GM19468 (cell line): Measurements from ENCODE around the gene TRIM43B.
"Not testable (repeated sequence)": the region's sequence is repeated elsewhere in the genome, so short reads cannot be mapped to it uniquely, and the experiment has no call there.

Source experiments
- ATAC-seq: cut with Tn5 transposase; IDR thresholded peaks from one replicate; pipeline ENCODE4 v1.9.1; 2021; ENCODE audit warnings: mild to moderate bottlenecking, moderate library complexity, moderate number of reproducible peaks; ENCODE audit not compliant: unreplicated experiment; ENCODE audit errors: extremely low read depth

Gene TRIM43B

GRCh38 chr2:95484654-95485053 is at the start of gene TRIM43B:
Gene TRIM43B (minus strand): TSS chr2:95484754. CDS start chr2:95482714, 2,040 bp downstream.
- ATAC-seq = not testable (repeated sequence)

- ATAC-seq = no peak
Observed at GRCh38 chr2:95531254-95531771, 46.8 kb upstream of the TRIM43B start.

- no peak for ATAC-seq
Observed at GRCh38 chr2:95530734-95531133, 46.2 kb upstream of the TRIM43B start.

GRCh38 chr2:95526360-95527341 is 42.1 kb upstream of the TRIM43B start:
- ATAC-seq = peak; percentile 60

GRCh38 chr2:95525294-95526035 is 40.9 kb upstream of the TRIM43B start:
- ATAC-seq = no peak

GRCh38 chr2:95524195-95524594 is 39.6 kb upstream of the TRIM43B start:
- no peak for ATAC-seq

GRCh38 chr2:95514718-95515117 is 30.2 kb upstream of the TRIM43B start:
- ATAC-seq = no peak

GRCh38 chr2:95514226-95514625 is 29.7 kb upstream of the TRIM43B start:
- ATAC-seq = not testable (repeated sequence)

- no peak for ATAC-seq
Observed at GRCh38 chr2:95509408-95509807, 24.9 kb upstream of the TRIM43B start.

- no peak for ATAC-seq
Observed at GRCh38 chr2:95505222-95505621, 20.7 kb upstream of the TRIM43B start.

GRCh38 chr2:95500854-95501253 is 16.3 kb upstream of the TRIM43B start:
- no peak for ATAC-seq

- ATAC-seq = not testable (repeated sequence)
Observed at GRCh38 chr2:95492076-95492475, 7.5 kb upstream of the TRIM43B start.

GRCh38 chr2:95475025-95475424 is 9.5 kb downstream of the TRIM43B start:
- ATAC-seq = not testable (repeated sequence)

GRCh38 chr2:95467984-95468383 is 16.6 kb downstream of the TRIM43B start:
- ATAC-seq = not testable (repeated sequence)

- ATAC-seq = not testable (repeated sequence)
Observed at GRCh38 chr2:95466572-95466971, 18.0 kb downstream of the TRIM43B start.

- ATAC-seq = not testable (repeated sequence)
Observed at GRCh38 chr2:95463292-95463691, 21.3 kb downstream of the TRIM43B start.

- not testable (repeated sequence) for ATAC-seq
Observed at GRCh38 chr2:95445317-95445716, 39.2 kb downstream of the TRIM43B start.

GRCh38 chr2:95442474-95443099 is 42.0 kb downstream of the TRIM43B start:
- not testable (repeated sequence) for ATAC-seq

- ATAC-seq = not testable (repeated sequence)
Observed at GRCh38 chr2:95435872-95436209, 48.7 kb downstream of the TRIM43B start.

- not testable (repeated sequence) for ATAC-seq
Observed at GRCh38 chr2:95435162-95435871, 49.2 kb downstream of the TRIM43B start.
